CD14-positive monocyte (primary cell): ENCODE data around the gene SRCAP. TPM values are rescaled to one million over a fixed set of nuclear protein-coding genes. Genes with fewer than 3 reads are reported as not detected.
A peak's percentile ranks its signal among the peaks of the same experiment; 100 is the strongest.

Source experiments
- DNase-seq, 3 donors: peaks; one replicate each; pipeline ENCODE4 v3.0.0-alpha.2; 2011 to 2022
- H2AFZ ChIP-seq: 2 replicates; pipeline ENCODE4 v1.6.0; 2012; ENCODE audit warnings: mild to moderate bottlenecking, low read depth, low read length, inconsistent platforms; ENCODE audit not compliant: insufficient read depth, poor library complexity, severe bottlenecking
- H3K27ac ChIP-seq, 2 donors: 1 replicate in 1 of 2; 2 replicates in 1 of 2; pipeline ENCODE4 v1.5.1; 2012 to 2013; ENCODE audit warnings: low read length in 2 of 2, control low read depth in 1 of 2, inconsistent platforms in 1 of 2, low read depth in 1 of 2, mild to moderate bottlenecking in 1 of 2
- H3K27me3 ChIP-seq, 2 donors: one replicate each; pipeline versions ENCODE4 v1.6.0 to v1.6.1; 2011 to 2013; ENCODE audit warnings: low read length in 2 of 2; ENCODE audit not compliant: control insufficient read depth in 2 of 2, insufficient read depth in 2 of 2
- H3K36me3 ChIP-seq, 2 donors: replicated peaks in 1 of 2; 1 replicate in 1 of 2; 2 replicates in 1 of 2; pipeline versions ENCODE4 v1.5.1 to v1.6.1; 2012 to 2013; ENCODE audit warnings: low read length in 2 of 2, control low read depth in 1 of 2, inconsistent platforms in 1 of 2, mild to moderate bottlenecking in 1 of 2; ENCODE audit not compliant: insufficient read depth in 2 of 2, control insufficient read depth in 1 of 2
- H3K4me1 ChIP-seq, 2 donors: 1 replicate in 1 of 2; 2 replicates in 1 of 2; pipeline versions ENCODE4 v1.5.1 to v1.6.1; 2012 to 2013; ENCODE audit warnings: low read length in 2 of 2, control low read depth in 1 of 2, inconsistent platforms in 1 of 2, mild to moderate bottlenecking in 1 of 2, moderate library complexity in 1 of 2; ENCODE audit not compliant: insufficient read depth in 2 of 2, control insufficient read depth in 1 of 2
- H3K4me2 ChIP-seq: replicated peaks from 2 replicates; pipeline ENCODE3; 2012; ENCODE audit warnings: low read length, moderate library complexity, mild to moderate bottlenecking; ENCODE audit not compliant: poor library complexity, severe bottlenecking; ENCODE audit errors: extremely low read depth
- H3K4me3 ChIP-seq, 3 experiments: fragments of 200-600 bp in 1 of 3; sonication (generic) in 1 of 3; replicated peaks in 1 of 3; 1 replicate in 2 of 3; 2 replicates in 1 of 3; pipeline ENCODE4 v1.5.1; 2011 to 2013; ENCODE audit warnings: low read length in 3 of 3, mild to moderate bottlenecking in 3 of 3, control low read depth in 2 of 3, low read depth in 2 of 3, inconsistent platforms in 1 of 3, moderate library complexity in 1 of 3
- H3K79me2 ChIP-seq: 2 replicates; pipeline ENCODE4 v1.6.0; 2012; ENCODE audit warnings: mild to moderate bottlenecking, control low read depth, inconsistent platforms, low read length, moderate library complexity; ENCODE audit not compliant: insufficient read depth
- H3K9ac ChIP-seq: 2 replicates; pipeline ENCODE4 v1.6.0; 2017; ENCODE audit warnings: low read length, mild to moderate bottlenecking; ENCODE audit not compliant: insufficient read depth, poor library complexity, severe bottlenecking
- H3K9me3 ChIP-seq, 2 donors: replicated peaks in 1 of 2; 1 replicate in 1 of 2; 2 replicates in 1 of 2; pipeline versions ENCODE4 v1.5.1 to v1.6.1; 2012 to 2013; ENCODE audit warnings: low read length in 2 of 2, control low read depth in 1 of 2; ENCODE audit not compliant: control insufficient read depth in 1 of 2, insufficient read depth in 1 of 2
- H4K20me1 ChIP-seq: 2 replicates; pipeline ENCODE4 v1.6.0; 2012; ENCODE audit warnings: mild to moderate bottlenecking, low read length, control low read depth, moderate library complexity; ENCODE audit not compliant: insufficient read depth
- H3K27ac Mint-ChIP-seq, 7 donors: one replicate each; pipeline ENCODE4 v1.8.0; 2020; ENCODE audit warnings: mild to moderate bottlenecking in 7 of 7, mixed read lengths in 7 of 7, moderate library complexity in 6 of 7, inconsistent platforms in 2 of 7
- H3K27me3 Mint-ChIP-seq, 3 donors: one replicate each; pipeline ENCODE4 v1.8.0; 2021 to 2022; ENCODE audit warnings: low read depth in 3 of 3, mild to moderate bottlenecking in 3 of 3, mixed read lengths in 3 of 3, moderate library complexity in 3 of 3, inconsistent platforms in 1 of 3
- H3K36me3 Mint-ChIP-seq, 2 donors: one replicate each; pipeline ENCODE4 v1.8.0; 2020; ENCODE audit warnings: mixed read lengths in 2 of 2, inconsistent platforms in 1 of 2, mild to moderate bottlenecking in 1 of 2
- H3K4me1 Mint-ChIP-seq: one replicate; pipeline ENCODE4 v1.8.0; 2020; ENCODE audit warnings: mild to moderate bottlenecking, mixed read lengths
- H3K4me3 Mint-ChIP-seq, 2 donors: one replicate each; pipeline ENCODE4 v1.8.0; 2020; ENCODE audit warnings: mild to moderate bottlenecking in 2 of 2, mixed read lengths in 2 of 2, moderate library complexity in 1 of 2
- H3K9me3 Mint-ChIP-seq, 7 donors: one replicate each; pipeline ENCODE4 v1.8.0; 2020 to 2022; ENCODE audit warnings: mixed read lengths in 7 of 7, mild to moderate bottlenecking in 6 of 7, moderate library complexity in 6 of 7, inconsistent platforms in 2 of 7
- CTCF ChIP-seq: fragments of 200-600 bp; IDR thresholded peaks from one replicate; pipeline ENCODE4 v1.8.0; 2022; ENCODE audit warnings: antibody characterized with exemption, mild to moderate bottlenecking
- WGBS: methylation state at CpG from one replicate; pipeline ENCODE4 v1.1.5; 2013; ENCODE audit warnings: missing lambda C conversion rate; ENCODE audit not compliant: insufficient coverage; 5-methylcytosine and 5-hydroxymethylcytosine counted together
- intact Hi-C, 2 donors: fragments of 100-400 bp; cut with micrococcal nuclease; formaldehyde crosslinking; loops; one replicate each; pipeline versions ENCODE4 v1.15.0 to v1.15.1; 2023
- polyA plus RNA-seq, 3 donors: library from polyadenylated mRNA; depleted of rRNA in 1 of 3; unstranded in 2 of 3; stranded (reverse) in 1 of 3; fragments of 300-500 nt in 2 of 3; fragments of >200 nt in 1 of 3; fragmentation: Illumina TruSeq in 2 of 3; gene quantifications; 1 replicate in 2 of 3; 2 replicates in 1 of 3; pipeline ENCODE4 v1.2.3, GENCODE V29; 2012 to 2021

The SRCAP gene
- polyA plus RNA-seq, 3 donors: 3.0 to 16.0 (median 6.3) TPM

- no peaks in the 10 kb centered on the region for H3K9me3 Mint-ChIP-seq
- peak overlapping the region; percentile 69 to 88 for H3K27ac ChIP-seq
- peaks cover 34 to 58% of the 10 kb centered on the region in 2 donors for H3K36me3 ChIP-seq
- H3K4me3 ChIP-seq: peak overlapping the region in 2 of 3 experiments; percentile 69 to 79
- peaks cover 27% of the 10 kb centered on the region for H3K4me1 Mint-ChIP-seq
- WGBS: 82% methylated on average over 2 of the region's 3 CpGs
- H3K27me3 ChIP-seq: no peaks in the 10 kb centered on the region
- H3K4me2 ChIP-seq: peak overlapping the region; percentile 77
- H3K27me3 Mint-ChIP-seq: no peaks in the 10 kb centered on the region
- no peaks in the 10 kb centered on the region for H4K20me1 ChIP-seq
- intact Hi-C loops: loop anchor here (5.0 kb wide), 2 partner anchors 35 to 45 kb away; no protein-coding TSS in a partner anchor
- peaks cover 40 to 59% of the 10 kb centered on the region in 2 donors for H3K36me3 Mint-ChIP-seq
- H3K9ac ChIP-seq: peak overlapping the region; percentile 73
- peaks cover 29% of the 10 kb centered on the region for H3K79me2 ChIP-seq
- no peak for TF ChIP-seq CTCF
- peak overlapping the region; percentile 89 to 92 for H3K4me3 Mint-ChIP-seq
- peak overlapping the region; percentile 87 for H2AFZ ChIP-seq
- peaks cover 23 to 24% of the 10 kb centered on the region in 2 donors for H3K4me1 ChIP-seq
- no peak for DNase-seq
- H3K27ac Mint-ChIP-seq: peak overlapping the region; percentile 80 to 95 (median 90)
- H3K9me3 ChIP-seq: no peaks in the 10 kb centered on the region
Measured at GRCh38 chr16:30747331-30747730, 48.4 kb downstream of the SRCAP start.

GRCh38 chr16:30747799-30748633, 49.0 kb downstream of the SRCAP start, which contains the start of gene PHKG2:
Gene PHKG2 (plus strand): TSS chr16:30748425. CDS start chr16:30748821, 396 bp downstream.
- Mint-ChIP-seq H3K4me3 (peak within 1 kb of the TSS; percentile 92 to 93), H3K27ac (peak within 1 kb of the TSS; percentile 80 to 95 (median 90)), H3K36me3 (peaks cover 39 to 54% of the 10 kb centered on the region in 2 donors), H3K9me3 (no peaks in the 10 kb centered on the region), H3K4me1 (peaks cover 27% of the 10 kb centered on the region), H3K27me3 (no peaks in the 10 kb centered on the region)
- H3K9ac ChIP-seq: peak within 1 kb of the TSS; percentile 73
- 4% methylated on average over 55 of the region's 60 CpGs for WGBS
- intact Hi-C loops: loop anchor here (2.0 to 5.0 kb wide), 3 partner anchors 15 to 46 kb away; partner anchors contain the start of genes CFAP119 (in 1 of the 2) and RNF40 (in 1 of the 2)
- H4K20me1 ChIP-seq: no peaks in the 10 kb centered on the region
- peak within 1 kb of the TSS; percentile 87 for H2AFZ ChIP-seq
- H3K27me3 ChIP-seq: no peaks in the 10 kb centered on the region
- H3K9me3 ChIP-seq: no peaks in the 10 kb centered on the region
- peak within 1 kb of the TSS; percentile 48 to 79 (median 69) for H3K4me3 ChIP-seq
- no peak for TF ChIP-seq CTCF
- DNase-seq: peak; percentile 97 to 99 (median 98)
- peaks cover 23 to 24% of the 10 kb centered on the region in 2 donors for H3K4me1 ChIP-seq
- peak within 1 kb of the TSS; percentile 69 to 88 for H3K27ac ChIP-seq
- peaks cover 41 to 58% of the 10 kb centered on the region in 2 donors for H3K36me3 ChIP-seq
- H3K79me2 ChIP-seq: peaks cover 29% of the 10 kb centered on the region
- H3K4me2 ChIP-seq: peak within 1 kb of the TSS; percentile 77
